LNCaP clone FGC (cell line): ENCODE measurements around the gene WWP2.

ENCODE experiments used
- DNase-seq: peaks from one replicate; pipeline ENCODE4 v3.0.0-alpha.2; 2011; ENCODE audit warnings: low read depth
- H3K4me3 ChIP-seq: 2 replicates; pipeline ENCODE4 v1.5.1; 2011; ENCODE audit warnings: mild to moderate bottlenecking, low read depth, low read length, control low read depth
- CTCF ChIP-seq: IDR thresholded peaks from 2 replicates; pipeline ENCODE4 v1.5.1; 2012; ENCODE audit warnings: mild to moderate bottlenecking; ENCODE audit not compliant: control insufficient read depth, insufficient read depth; ENCODE audit errors: extremely low read depth

The WWP2 gene

DNA sequence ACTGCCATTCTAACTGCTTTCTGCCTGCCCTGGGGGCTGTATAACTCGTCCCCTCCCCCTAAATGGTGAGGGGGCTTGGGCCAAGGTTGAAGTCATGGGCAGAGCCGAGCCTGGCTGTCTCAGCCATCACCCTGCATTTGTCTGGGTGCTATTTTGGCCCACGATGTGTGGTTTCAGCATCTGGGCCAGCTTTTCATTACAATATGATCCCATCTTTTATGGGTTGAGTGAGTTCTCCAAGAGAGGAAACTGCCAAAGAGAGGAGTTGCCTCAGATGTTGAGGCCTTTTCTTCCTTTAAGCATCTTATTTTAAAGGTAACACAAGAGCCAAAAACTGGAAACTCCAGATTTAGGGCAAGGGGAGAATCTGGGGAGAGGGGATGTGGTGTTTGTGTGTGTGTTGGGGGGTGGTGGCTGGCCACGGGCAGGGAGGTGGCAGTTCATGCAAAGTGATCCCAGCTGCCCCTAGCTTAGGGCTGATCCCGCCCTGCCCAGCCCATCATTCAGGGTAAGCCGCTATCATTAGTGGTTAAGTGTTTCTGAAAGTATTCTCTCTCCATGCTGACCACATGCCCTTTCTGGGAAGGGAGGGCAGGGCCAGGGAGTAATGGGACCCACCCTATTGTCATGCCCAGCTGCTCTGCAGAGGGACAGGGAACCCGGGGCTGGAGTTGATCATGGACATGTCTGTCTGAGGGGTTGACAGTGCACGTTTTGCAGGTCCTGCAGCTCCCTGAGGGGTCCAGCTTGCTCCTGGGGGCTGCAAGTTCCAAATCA lies 105.8 kb downstream of the WWP2 start:
- no peak for DNase-seq
- H3K4me3 ChIP-seq = no peak overlapping the region
- TF ChIP-seq CTCF = no peak

DNA sequence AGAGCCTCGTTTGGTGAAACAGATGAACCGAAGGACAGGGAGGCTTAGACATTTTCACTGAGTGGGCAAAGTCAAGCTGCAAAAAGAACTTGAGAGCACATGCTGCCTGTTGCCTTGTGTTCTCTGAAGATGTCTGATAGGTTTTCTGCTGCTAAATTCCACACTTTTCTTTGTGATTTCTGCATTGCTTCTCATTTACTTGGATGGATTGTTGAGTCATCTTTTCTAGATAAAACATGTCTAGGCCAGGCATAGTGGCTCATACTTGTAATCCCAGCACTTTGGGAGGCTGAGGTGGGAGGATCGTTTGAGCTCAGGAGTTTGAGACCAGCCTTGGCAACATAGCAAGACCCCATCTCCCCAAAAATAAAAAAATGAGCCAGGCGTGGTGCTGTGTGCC lies 108.6 kb downstream of the WWP2 start:
- no peak for TF ChIP-seq CTCF
- no peak overlapping the region for H3K4me3 ChIP-seq
- no peak for DNase-seq

DNA sequence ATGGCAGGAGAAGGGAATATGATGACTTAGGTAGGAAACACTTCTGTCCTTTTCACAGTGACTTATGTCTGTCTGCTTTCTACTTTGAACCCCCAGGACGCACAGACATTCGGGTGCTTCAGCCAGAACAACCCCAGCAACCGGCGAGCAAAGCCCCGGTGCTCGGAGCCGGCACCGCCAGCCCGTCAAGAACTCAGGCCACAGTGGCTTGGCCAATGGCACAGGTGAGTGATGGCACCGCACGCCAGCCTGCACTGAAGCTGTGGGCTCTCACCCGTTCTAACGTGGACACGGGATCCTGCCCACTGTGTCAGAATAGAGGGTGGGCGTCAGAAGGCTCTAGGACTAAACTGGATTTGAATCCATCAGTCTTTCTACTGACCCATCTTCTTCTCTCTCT lies 109.6 kb downstream of the WWP2 start:
- TF ChIP-seq CTCF = no peak
- no peak overlapping the region for H3K4me3 ChIP-seq
- DNase-seq = no peak

GRCh38 chr16:69872888-69873287 lies 110.8 kb downstream of the WWP2 start:
- no peak for DNase-seq
- no peak for TF ChIP-seq CTCF
- no peak overlapping the region for H3K4me3 ChIP-seq

- H3K4me3 ChIP-seq = no peak overlapping the region
- no peak for DNase-seq
- TF ChIP-seq CTCF = no peak
Measured at GRCh38 chr16:69873783-69874182, 111.7 kb downstream of the WWP2 start.

GRCh38 chr16:69874271-69874670 lies 112.1 kb downstream of the WWP2 start:
- no peak overlapping the region for H3K4me3 ChIP-seq
- TF ChIP-seq CTCF = no peak
- DNase-seq = no peak

- no peak for DNase-seq
- TF ChIP-seq CTCF = no peak
- H3K4me3 ChIP-seq = no peak overlapping the region
Measured at GRCh38 chr16:69880640-69881133, 118.6 kb downstream of the WWP2 start.
